ENCODE measurements around the gene CTAG1B.
"Not testable (repeated sequence)": the region's sequence is repeated elsewhere in the genome, so short reads cannot be mapped to it uniquely, and the experiment has no call there.

Gene CTAG1B

DNA sequence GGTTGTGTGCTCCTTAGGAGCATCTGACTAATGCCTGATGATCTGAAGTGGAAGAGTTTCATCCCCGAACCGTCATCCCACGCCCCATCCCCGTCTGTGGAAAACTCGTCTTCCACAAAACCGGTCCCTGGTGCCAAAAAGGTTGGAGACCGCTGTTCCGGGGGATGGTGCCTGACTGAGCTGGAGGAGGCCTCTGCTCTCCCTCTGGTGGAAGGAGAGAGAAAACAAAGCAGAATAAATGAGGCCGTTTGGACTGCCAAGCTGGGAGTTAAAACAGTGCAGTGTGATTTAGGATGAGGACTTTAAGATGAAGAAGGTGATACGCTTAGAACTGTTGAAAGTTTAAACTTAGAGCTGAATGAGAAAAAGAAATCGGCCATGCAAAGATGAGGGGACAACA lies 14.6 kb upstream of the CTAG1B start:
- H2AK5ac ChIP-seq (ENCODE audit: low read length, severe bottlenecking); H3K4ac ChIP-seq (ENCODE audit: low read depth in 1 of 2, low read length in 2 of 2); H3K4me1 ChIP-seq (ENCODE audit: control insufficient read depth, insufficient read depth, low read depth, low read length); H3K36me3 ChIP-seq (ENCODE audit: control insufficient read depth in 1 of 2, insufficient read depth in 2 of 2, low read depth in 1 of 2, low read length in 2 of 2); H3K27ac ChIP-seq (ENCODE audit: low read length, poor library complexity, severe bottlenecking); H2AFZ ChIP-seq (ENCODE audit: low read depth, low read length); H3K4me3 ChIP-seq (ENCODE audit: insufficient read depth in 1 of 2, low read depth in 1 of 2, low read length in 2 of 2); H2BK5ac ChIP-seq (ENCODE audit: low read depth, low read length, poor library complexity, severe bottlenecking); H3K14ac ChIP-seq (ENCODE audit: low read length in 2 of 2); H4K91ac ChIP-seq (ENCODE audit: low read length); H3K9me3 ChIP-seq (ENCODE audit: control insufficient read depth, low read length); DNase-seq; H2BK12ac ChIP-seq (ENCODE audit: low read length in 2 of 2); H4K8ac ChIP-seq (ENCODE audit: low read length); H3K9ac ChIP-seq (ENCODE audit: low read length); H3K18ac ChIP-seq (ENCODE audit: low read depth in 1 of 2, low read length in 2 of 2); H2BK120ac ChIP-seq (ENCODE audit: low read depth, low read length); H3K23ac ChIP-seq (ENCODE audit: low read length in 2 of 2); H3K4me2 ChIP-seq (ENCODE audit: low read length, poor library complexity, severe bottlenecking); H2BK15ac ChIP-seq (ENCODE audit: low read depth, poor library complexity, severe bottlenecking); H3K27me3 ChIP-seq (ENCODE audit: control insufficient read depth in 1 of 2, insufficient read depth in 1 of 2, low read length in 2 of 2); H3K79me1 ChIP-seq (replicated peaks; ENCODE audit: low read length, poor library complexity, severe bottlenecking): not testable (repeated sequence)
- no CpG with 5 or more reads among the region's 11 CpGs for WGBS

DNA sequence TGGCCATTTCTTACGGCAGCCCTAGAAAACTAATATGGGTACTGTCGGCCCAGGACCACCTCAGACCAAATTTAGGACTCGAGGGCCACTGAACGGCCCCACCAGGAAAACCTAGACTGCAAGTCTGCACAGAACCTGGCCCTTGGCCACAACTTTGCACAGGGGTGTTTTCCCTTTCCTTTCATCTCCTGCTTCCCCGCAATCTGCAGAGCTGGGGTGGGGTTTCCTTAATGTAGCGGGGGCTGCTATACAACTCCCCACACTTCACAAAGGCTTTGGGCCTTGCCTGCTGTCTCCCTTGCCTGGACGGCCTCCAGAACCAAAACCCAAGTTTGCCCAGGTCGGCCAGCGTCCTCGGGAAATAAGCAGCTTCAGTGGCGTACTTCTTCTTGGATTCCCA lies 11.9 kb upstream of the CTAG1B start:
- H4K91ac ChIP-seq (ENCODE audit: low read length); H2BK15ac ChIP-seq (ENCODE audit: low read depth, poor library complexity, severe bottlenecking); H2AK5ac ChIP-seq (ENCODE audit: low read length, severe bottlenecking); H2BK5ac ChIP-seq (ENCODE audit: low read depth, low read length, poor library complexity, severe bottlenecking); H3K18ac ChIP-seq (ENCODE audit: low read depth in 1 of 2, low read length in 2 of 2); H2AFZ ChIP-seq (ENCODE audit: low read depth, low read length); H3K4ac ChIP-seq (ENCODE audit: low read depth in 1 of 2, low read length in 2 of 2); H3K9ac ChIP-seq (ENCODE audit: low read length); H3K27ac ChIP-seq (ENCODE audit: low read length, poor library complexity, severe bottlenecking); H4K8ac ChIP-seq (ENCODE audit: low read length); H3K36me3 ChIP-seq (ENCODE audit: control insufficient read depth in 1 of 2, insufficient read depth in 2 of 2, low read depth in 1 of 2, low read length in 2 of 2); H3K79me1 ChIP-seq (replicated peaks; ENCODE audit: low read length, poor library complexity, severe bottlenecking); DNase-seq; H3K4me2 ChIP-seq (ENCODE audit: low read length, poor library complexity, severe bottlenecking); H3K9me3 ChIP-seq (ENCODE audit: control insufficient read depth, low read length); H3K4me3 ChIP-seq (ENCODE audit: insufficient read depth in 1 of 2, low read depth in 1 of 2, low read length in 2 of 2); H3K27me3 ChIP-seq (ENCODE audit: control insufficient read depth in 1 of 2, insufficient read depth in 1 of 2, low read length in 2 of 2); H3K14ac ChIP-seq (ENCODE audit: low read length in 2 of 2); H2BK12ac ChIP-seq (ENCODE audit: low read length in 2 of 2); H3K4me1 ChIP-seq (ENCODE audit: control insufficient read depth, insufficient read depth, low read depth, low read length); H3K23ac ChIP-seq (ENCODE audit: low read length in 2 of 2); H2BK120ac ChIP-seq (ENCODE audit: low read depth, low read length): not testable (repeated sequence)
- no CpG with 5 or more reads among the region's 11 CpGs for WGBS

DNA sequence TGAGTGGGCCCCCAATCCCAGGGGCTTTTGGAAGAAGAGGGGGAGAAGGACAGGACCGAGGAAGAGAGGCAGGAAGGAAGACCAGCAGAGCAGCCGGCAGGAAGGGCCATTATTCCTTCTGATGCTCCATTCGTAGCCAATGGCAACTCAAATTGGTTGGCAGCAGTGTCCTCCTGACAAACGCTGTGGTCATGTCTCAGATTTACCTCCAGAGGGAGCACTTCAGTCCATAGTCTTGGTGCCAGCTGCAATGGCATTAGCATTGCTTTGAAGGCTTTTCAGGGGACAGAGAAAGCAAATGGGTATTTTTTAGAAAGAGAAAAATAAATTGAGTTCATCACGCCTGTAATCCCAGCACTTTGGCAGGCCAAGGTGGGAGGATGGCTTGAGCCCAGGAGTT lies 9.9 kb upstream of the CTAG1B start:
- not testable (repeated sequence) for H2AK5ac ChIP-seq (ENCODE audit: low read length, severe bottlenecking); H3K27me3 ChIP-seq (ENCODE audit: control insufficient read depth in 1 of 2, insufficient read depth in 1 of 2, low read length in 2 of 2); H3K18ac ChIP-seq (ENCODE audit: low read depth in 1 of 2, low read length in 2 of 2); H2BK120ac ChIP-seq (ENCODE audit: low read depth, low read length); H3K23ac ChIP-seq (ENCODE audit: low read length in 2 of 2); H2BK15ac ChIP-seq (ENCODE audit: low read depth, poor library complexity, severe bottlenecking); H2BK5ac ChIP-seq (ENCODE audit: low read depth, low read length, poor library complexity, severe bottlenecking); H4K8ac ChIP-seq (ENCODE audit: low read length); H3K4me3 ChIP-seq (ENCODE audit: insufficient read depth in 1 of 2, low read depth in 1 of 2, low read length in 2 of 2); H3K9ac ChIP-seq (ENCODE audit: low read length); H3K4ac ChIP-seq (ENCODE audit: low read depth in 1 of 2, low read length in 2 of 2); H2BK12ac ChIP-seq (ENCODE audit: low read length in 2 of 2); H3K9me3 ChIP-seq (ENCODE audit: control insufficient read depth, low read length); H3K4me1 ChIP-seq (ENCODE audit: control insufficient read depth, insufficient read depth, low read depth, low read length); H3K4me2 ChIP-seq (ENCODE audit: low read length, poor library complexity, severe bottlenecking); H4K91ac ChIP-seq (ENCODE audit: low read length); H2AFZ ChIP-seq (ENCODE audit: low read depth, low read length); DNase-seq; H3K36me3 ChIP-seq (ENCODE audit: control insufficient read depth in 1 of 2, insufficient read depth in 2 of 2, low read depth in 1 of 2, low read length in 2 of 2); H3K79me1 ChIP-seq (replicated peaks; ENCODE audit: low read length, poor library complexity, severe bottlenecking); H3K27ac ChIP-seq (ENCODE audit: low read length, poor library complexity, severe bottlenecking); H3K14ac ChIP-seq (ENCODE audit: low read length in 2 of 2)
- WGBS, result no CpG with 5 or more reads among the region's 5 CpGs

DNA sequence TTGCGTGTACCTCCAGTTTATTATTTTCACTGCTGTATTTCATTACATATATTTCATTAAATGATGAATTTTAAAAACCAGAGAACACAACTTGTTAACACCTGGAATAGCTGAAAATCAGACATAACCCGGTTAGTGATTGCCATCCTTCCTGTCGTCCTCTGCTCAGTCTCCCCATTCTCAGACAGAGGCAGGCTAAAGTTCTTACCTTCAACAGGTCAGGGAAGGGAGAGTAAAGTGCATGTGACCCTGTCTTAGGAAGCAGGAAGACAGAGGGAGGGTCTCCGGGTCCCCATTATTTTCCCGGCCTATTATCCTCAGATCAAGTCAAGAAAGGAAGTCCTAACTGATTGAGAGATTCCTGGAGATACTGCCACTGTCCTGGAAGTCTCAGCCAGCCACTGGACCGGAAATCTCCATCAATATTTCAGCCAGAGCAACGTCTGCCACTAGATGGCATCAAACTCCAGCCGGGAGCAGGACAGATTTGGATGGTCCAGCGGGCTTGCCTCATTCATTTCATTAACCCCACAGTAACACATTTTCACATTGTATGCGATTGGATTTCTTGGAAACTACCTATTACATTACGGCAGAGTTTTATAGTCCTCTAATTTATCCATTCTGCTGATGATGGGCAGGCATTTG lies 1.8 kb upstream of the CTAG1B start:
- not testable (repeated sequence) for H2AFZ ChIP-seq (ENCODE audit: low read depth, low read length); H3K9me3 ChIP-seq (ENCODE audit: control insufficient read depth, low read length); H2BK120ac ChIP-seq (ENCODE audit: low read depth, low read length); H2BK12ac ChIP-seq (ENCODE audit: low read length in 2 of 2); H3K9ac ChIP-seq (ENCODE audit: low read length); H3K18ac ChIP-seq (ENCODE audit: low read depth in 1 of 2, low read length in 2 of 2); H3K27ac ChIP-seq (ENCODE audit: low read length, poor library complexity, severe bottlenecking); H3K4ac ChIP-seq (ENCODE audit: low read depth in 1 of 2, low read length in 2 of 2); H3K23ac ChIP-seq (ENCODE audit: low read length in 2 of 2); H2BK5ac ChIP-seq (ENCODE audit: low read depth, low read length, poor library complexity, severe bottlenecking); H4K91ac ChIP-seq (ENCODE audit: low read length); H4K8ac ChIP-seq (ENCODE audit: low read length); H2BK15ac ChIP-seq (ENCODE audit: low read depth, poor library complexity, severe bottlenecking); H2AK5ac ChIP-seq (ENCODE audit: low read length, severe bottlenecking); DNase-seq; H3K4me3 ChIP-seq (ENCODE audit: insufficient read depth in 1 of 2, low read depth in 1 of 2, low read length in 2 of 2); H3K14ac ChIP-seq (ENCODE audit: low read length in 2 of 2); H3K79me1 ChIP-seq (replicated peaks; ENCODE audit: low read length, poor library complexity, severe bottlenecking); H3K27me3 ChIP-seq (ENCODE audit: control insufficient read depth in 1 of 2, insufficient read depth in 1 of 2, low read length in 2 of 2); H3K4me1 ChIP-seq (ENCODE audit: control insufficient read depth, insufficient read depth, low read depth, low read length); H3K36me3 ChIP-seq (ENCODE audit: control insufficient read depth in 1 of 2, insufficient read depth in 2 of 2, low read depth in 1 of 2, low read length in 2 of 2); H3K4me2 ChIP-seq (ENCODE audit: low read length, poor library complexity, severe bottlenecking)
- WGBS, result no CpG with 5 or more reads among the region's 11 CpGs

Measured in mesenchymal stem cell (in vitro differentiated cells and primary cell).